H1 (cell line): Measurements from ENCODE around the gene COPS9. TPM values are rescaled to one million over a fixed set of nuclear protein-coding genes. Genes with fewer than 3 reads are reported as not detected.

Source experiments
- CTCF ChIA-PET: fragments of 300-600 bp; sonication (Branson Sonifier 250); formaldehyde crosslinking; loops from one replicate; lab custom pipeline; 2021; ENCODE audit not compliant: partially characterized antibody; lab: Charles Lee
- POLR2A ChIA-PET: fragments of 300-600 bp; sonication (Branson Sonifier 250); formaldehyde crosslinking; loops from one replicate; lab custom pipeline; 2021; ENCODE audit warnings: inconsistent platforms; ENCODE audit not compliant: partially characterized antibody; lab: Charles Lee
- DNase-seq, 2 experiments: peaks; one replicate each; pipeline versions ENCODE4 v3.0.0 to v3.0.0-alpha.2; 2010 to 2022; ENCODE audit warnings: low spot score in 2 of 2, low read depth in 1 of 2, mixed read lengths in 1 of 2
- FAIRE-seq: peaks from 2 replicates; lab custom pipeline; 2011; peaks lifted over from hg19 to GRCh38; lab: Jason Lieb, UNC
- H2AFZ ChIP-seq: 2 replicates; pipeline ENCODE4 v1.8.1; 2012; ENCODE audit warnings: low read length, inconsistent platforms
- H2AK5ac ChIP-seq: 2 replicates; pipeline ENCODE4 v1.6.1; 2013; ENCODE audit warnings: low read depth, low read length
- H2BK120ac ChIP-seq: replicated peaks from 2 replicates; pipeline ENCODE3; 2013; ENCODE audit warnings: low read depth, low read length, inconsistent platforms
- H2BK12ac ChIP-seq: 2 replicates; pipeline ENCODE4 v1.6.1; 2013; ENCODE audit warnings: low read depth, low read length
- H2BK15ac ChIP-seq: 2 replicates; pipeline ENCODE4 v1.6.1; 2013; ENCODE audit warnings: low read length
- H2BK20ac ChIP-seq: 2 replicates; pipeline ENCODE4 v1.6.1; 2013; ENCODE audit warnings: low read length
- H2BK5ac ChIP-seq: 2 replicates; pipeline ENCODE4 v1.6.1; 2013; ENCODE audit warnings: low read depth, low read length
- H3K14ac ChIP-seq: 2 replicates; pipeline ENCODE4 v1.6.1; 2013; ENCODE audit warnings: inconsistent platforms; ENCODE audit not compliant: insufficient read length
- H3K18ac ChIP-seq: 2 replicates; pipeline ENCODE4 v1.6.1; 2013; ENCODE audit warnings: low read length; ENCODE audit errors: extremely low read depth
- H3K23ac ChIP-seq: 2 replicates; pipeline ENCODE4 v1.6.1; 2013; ENCODE audit warnings: inconsistent platforms; ENCODE audit not compliant: insufficient read length
- H3K23me2 ChIP-seq: 2 replicates; pipeline ENCODE4 v1.6.1; 2013; ENCODE audit warnings: low read depth, low read length
- H3K27ac ChIP-seq: 2 replicates; pipeline ENCODE4 v1.6.1; 2011; ENCODE audit warnings: low read depth, low read length, inconsistent platforms
- H3K27me3 ChIP-seq, 4 experiments: replicated peaks in 1 of 4; 1 replicate in 1 of 4; 2 replicates in 3 of 4; pipeline versions ENCODE4 v1.6.1 to v1.8.1; 2011 to 2013; ENCODE audit warnings: low read length in 3 of 4, mild to moderate bottlenecking in 3 of 4, inconsistent platforms in 2 of 4, mixed read lengths in 2 of 4, moderate library complexity in 1 of 4; ENCODE audit not compliant: control insufficient read depth in 3 of 4, insufficient read depth in 3 of 4; ENCODE audit errors: extremely low read depth in 1 of 4
- H3K36me3 ChIP-seq, 4 experiments: 2 replicates each; pipeline versions ENCODE4 v1.6.1 to v1.8.1; 2011 to 2013; ENCODE audit warnings: mild to moderate bottlenecking in 4 of 4, low read length in 3 of 4, moderate library complexity in 2 of 4, control low read depth in 1 of 4, inconsistent platforms in 1 of 4; ENCODE audit not compliant: insufficient read depth in 4 of 4, control insufficient read depth in 2 of 4
- H3K4ac ChIP-seq: replicated peaks from 2 replicates; pipeline ENCODE3; 2013; ENCODE audit warnings: low read length, low read depth, mixed read lengths, inconsistent platforms; ENCODE audit not compliant: insufficient read length
- H3K4me1 ChIP-seq, 4 experiments: replicated peaks in 1 of 4; 1 replicate in 1 of 4; 2 replicates in 3 of 4; pipeline versions ENCODE4 v1.6.1 to v1.8.1; 2011 to 2013; ENCODE audit warnings: low read length in 3 of 4, inconsistent platforms in 2 of 4, mixed read lengths in 1 of 4; ENCODE audit not compliant: insufficient read depth in 4 of 4, control insufficient read depth in 3 of 4
- H3K4me2 ChIP-seq, 2 experiments: 2 replicates each; pipeline versions ENCODE4 v1.6.1 to v1.8.1; 2011 to 2013; ENCODE audit warnings: low read depth in 2 of 2, low read length in 2 of 2, control low read depth in 1 of 2, inconsistent platforms in 1 of 2, mild to moderate bottlenecking in 1 of 2; ENCODE audit not compliant: insufficient read depth in 1 of 2
- H3K4me3 ChIP-seq, 4 experiments: fragments of 200-600, 300-600 bp in 1 of 4; sonication (generic), shearing (Covaris generic), sonication (Bioruptor Twin) in 1 of 4; 2 replicates each; pipeline versions ENCODE4 v1.5.1 to v1.8.1; 2011 to 2016; ENCODE audit warnings: low read length in 4 of 4, low read depth in 3 of 4, control low read depth in 2 of 4, inconsistent platforms in 2 of 4, mild to moderate bottlenecking in 2 of 4, mixed read lengths in 1 of 4, moderate library complexity in 1 of 4; ENCODE audit not compliant: insufficient read depth in 2 of 4; ENCODE audit errors: extremely low read depth in 1 of 4
- H3K56ac ChIP-seq: replicated peaks from 2 replicates; pipeline ENCODE3; 2013; ENCODE audit warnings: low read depth, mild to moderate bottlenecking, mixed read lengths, low read length, inconsistent platforms; ENCODE audit not compliant: insufficient read length
- H3K79me1 ChIP-seq: 2 replicates; pipeline ENCODE4 v1.6.1; 2013; ENCODE audit warnings: low read depth, low read length, control low read depth
- H3K79me2 ChIP-seq, 2 experiments: 2 replicates each; pipeline versions ENCODE4 v1.6.1 to v1.8.1; 2012 to 2013; ENCODE audit warnings: low read length in 2 of 2, mild to moderate bottlenecking in 2 of 2, inconsistent platforms in 1 of 2; ENCODE audit not compliant: insufficient read depth in 2 of 2, control insufficient read depth in 1 of 2
- H3K9ac ChIP-seq, 4 experiments: replicated peaks in 1 of 4; 1 replicate in 1 of 4; 2 replicates in 3 of 4; pipeline versions ENCODE4 v1.6.1 to v1.8.1; 2011 to 2013; ENCODE audit warnings: low read depth in 3 of 4, low read length in 3 of 4, control low read depth in 2 of 4, mild to moderate bottlenecking in 2 of 4, moderate library complexity in 2 of 4, inconsistent platforms in 1 of 4; ENCODE audit errors: extremely low read depth in 1 of 4
- H3K9me3 ChIP-seq, 2 experiments: 2 replicates each; pipeline versions ENCODE4 v1.6.1 to v1.8.1; 2012 to 2013; ENCODE audit warnings: mild to moderate bottlenecking in 2 of 2, moderate library complexity in 2 of 2, control low read depth in 1 of 2, inconsistent platforms in 1 of 2, low read depth in 1 of 2, low read length in 1 of 2, mixed read lengths in 1 of 2; ENCODE audit not compliant: insufficient read depth in 2 of 2
- H4K20me1 ChIP-seq, 2 experiments: replicated peaks in 1 of 2; 2 replicates each; pipeline versions ENCODE3 to v1.8.1; 2011 to 2013; ENCODE audit warnings: inconsistent platforms in 2 of 2, low read length in 2 of 2, mild to moderate bottlenecking in 1 of 2; ENCODE audit not compliant: insufficient read depth in 2 of 2, control insufficient read depth in 1 of 2
- H4K5ac ChIP-seq: 2 replicates; pipeline ENCODE4 v1.6.1; 2013; ENCODE audit warnings: low read length, low read depth, mixed read lengths, inconsistent platforms; ENCODE audit not compliant: insufficient read length
- H4K8ac ChIP-seq: 2 replicates; pipeline ENCODE4 v1.8.0; 2013; ENCODE audit warnings: mild to moderate bottlenecking, moderate library complexity, low read length, inconsistent platforms; ENCODE audit not compliant: insufficient read depth; ENCODE audit errors: extremely low read depth
- H4K91ac ChIP-seq: replicated peaks from 2 replicates; pipeline ENCODE3; 2013; ENCODE audit warnings: low read length, mixed read lengths, inconsistent platforms; ENCODE audit not compliant: insufficient read length
- ASH2L ChIP-seq: fragments of 200-600, 300-600 bp; sonication (generic); IDR thresholded peaks from one replicate; pipeline ENCODE4 v1.7.1; 2017; ENCODE audit warnings: low read length
- CBX8 ChIP-seq: fragments of 300-800, 300-1000 bp; sonication (generic); IDR thresholded peaks from 2 replicates; pipeline ENCODE4 v1.7.1; 2016; ENCODE audit warnings: low read depth, low read length, borderline replicate concordance
- CTBP2 ChIP-seq: IDR thresholded peaks from 2 replicates; pipeline ENCODE4 v1.7.0; 2011; ENCODE audit warnings: borderline replicate concordance, mild to moderate bottlenecking, moderate library complexity, mixed read lengths, low read length; ENCODE audit not compliant: insufficient read depth, insufficient read length
- E2F6 ChIP-seq: IDR thresholded peaks from 2 replicates; pipeline ENCODE4 v1.6.1; 2012; ENCODE audit warnings: inconsistent platforms
- SP2 ChIP-seq: IDR thresholded peaks from 2 replicates; pipeline ENCODE4 v1.6.1; 2012; ENCODE audit warnings: mild to moderate bottlenecking, low read length, inconsistent platforms
- TAF1 ChIP-seq: IDR thresholded peaks from 2 replicates; pipeline ENCODE4 v1.6.1; 2011; ENCODE audit warnings: mild to moderate bottlenecking, low read depth, low read length
- WGBS, 2 experiments: shearing (Covaris generic) in 1 of 2; methylation state at CpG; one replicate each; pipeline versions ENCODE4 v1.1.6 to v1.1.7; 2013 to 2015; ENCODE audit warnings: low lambda C conversion rate in 2 of 2, mixed read lengths in 2 of 2, inconsistent platforms in 1 of 2, low coverage in 1 of 2, missing lambda C conversion rate in 1 of 2; ENCODE audit not compliant: insufficient replicate concordance in 2 of 2, insufficient coverage in 1 of 2, insufficient read length in 1 of 2; ENCODE audit errors: extremely low coverage in 1 of 2, missing lambda C conversion rate in 1 of 2; 5-methylcytosine and 5-hydroxymethylcytosine counted together
- polyA plus RNA-seq, 7 experiments: library from polyadenylated mRNA; depleted of rRNA in 3 of 7; stranded (reverse) in 5 of 7; unstranded in 2 of 7; fragments of >200 nt in 5 of 7; fragments of 200-250 nt in 2 of 7; gene quantifications; 1 replicate in 5 of 7; 2 replicates in 1 of 7; 4 replicates in 1 of 7; pipeline versions ENCODE4 v1.2.1 to v1.2.3, GENCODE V29; 2011 to 2013; ENCODE audit warnings: missing spikeins in 2 of 7, mixed read lengths in 2 of 7
- total RNA-seq: library from RNA; stranded (reverse); fragmentation: NEBNext Ultra II Directional; extraction: Animal tissue kit (Norgen Biotek cat#: 25700); gene quantifications from 2 replicates; pipeline ENCODE4 v1.2.1, GENCODE V29; 2021

COPS9 gene
- total and polyA plus RNA-seq, 2 of the 8 experiments (the other 6 are each of a cell fraction or from before 2014, with no cell fraction given): 154 to 234 TPM

- Histone ChIP-seq H2BK5ac (no peak overlapping the region), H3K23ac (no peak overlapping the region), H4K5ac (no peak overlapping the region), H2BK12ac (no peak overlapping the region), H3K79me1 (no peaks in the 10 kb centered on the region), H2BK15ac (no peak overlapping the region), H2AFZ (no peak overlapping the region), H2BK120ac (no peak overlapping the region), H3K4ac (no peak overlapping the region), H3K36me3 (no peaks in the 10 kb centered on the region), H4K20me1 (no peaks in the 10 kb centered on the region), H3K27me3 (no peaks in the 10 kb centered on the region), H3K4me3 (no peak overlapping the region), H3K27ac (no peak overlapping the region), H3K4me1 (no peaks in the 10 kb centered on the region), H3K18ac (no peak overlapping the region), H3K23me2 (peaks cover 3% of the 10 kb centered on the region; the same call in 1 of the 2 replicates), H4K91ac (no peak overlapping the region), H2AK5ac (no peak overlapping the region), H3K9me3 (peaks cover 0 to 4% of the 10 kb centered on the region in 2 experiments; a peak in 2 of 4 replicates), H4K8ac (peak overlapping the region; percentile 25; the same call in 1 of the 2 replicates), H3K9ac (no peak overlapping the region), H2BK20ac (no peak overlapping the region), H3K14ac (no peak overlapping the region), H3K79me2 (no peaks in the 10 kb centered on the region), H3K4me2 (no peak overlapping the region), H3K56ac (no peak overlapping the region)
- WGBS, 2 experiments: 90% methylated on average over 12 of the region's 18 CpGs; no CpG with 5 or more reads in 1 of the 2 experiments
- TF ChIP-seq CTBP2 (no peak), TAF1 (no peak), SP2 (no peak), CBX8 (no peak), ASH2L (no peak), E2F6 (no peak)
- POLR2A ChIA-PET: no interaction called here
- no peak for FAIRE-seq
- no peak for DNase-seq
- CTCF ChIA-PET: no interaction called here
These were observed 31.9 kb upstream of the COPS9 start for GRCh38 chr2:240168041-240168440.
